NCI-H146 treated with DMSO at 0.1 percent for 48 hours (cell line): ENCODE measurements around the gene TIMD4.

Experiments used
- DNase-seq: peaks from one replicate; lab custom pipeline; 2025; ENCODE audit not compliant: unreplicated experiment; lab: John Stamatoyannopoulos, UW

Gene TIMD4

GRCh38 chr5:156922207-156922792, 40.7 kb downstream of the TIMD4 start:
- DNase-seq: no peak

- no peak for DNase-seq
Observed at GRCh38 chr5:156920861-156921431, 42.1 kb downstream of the TIMD4 start.

DNA sequence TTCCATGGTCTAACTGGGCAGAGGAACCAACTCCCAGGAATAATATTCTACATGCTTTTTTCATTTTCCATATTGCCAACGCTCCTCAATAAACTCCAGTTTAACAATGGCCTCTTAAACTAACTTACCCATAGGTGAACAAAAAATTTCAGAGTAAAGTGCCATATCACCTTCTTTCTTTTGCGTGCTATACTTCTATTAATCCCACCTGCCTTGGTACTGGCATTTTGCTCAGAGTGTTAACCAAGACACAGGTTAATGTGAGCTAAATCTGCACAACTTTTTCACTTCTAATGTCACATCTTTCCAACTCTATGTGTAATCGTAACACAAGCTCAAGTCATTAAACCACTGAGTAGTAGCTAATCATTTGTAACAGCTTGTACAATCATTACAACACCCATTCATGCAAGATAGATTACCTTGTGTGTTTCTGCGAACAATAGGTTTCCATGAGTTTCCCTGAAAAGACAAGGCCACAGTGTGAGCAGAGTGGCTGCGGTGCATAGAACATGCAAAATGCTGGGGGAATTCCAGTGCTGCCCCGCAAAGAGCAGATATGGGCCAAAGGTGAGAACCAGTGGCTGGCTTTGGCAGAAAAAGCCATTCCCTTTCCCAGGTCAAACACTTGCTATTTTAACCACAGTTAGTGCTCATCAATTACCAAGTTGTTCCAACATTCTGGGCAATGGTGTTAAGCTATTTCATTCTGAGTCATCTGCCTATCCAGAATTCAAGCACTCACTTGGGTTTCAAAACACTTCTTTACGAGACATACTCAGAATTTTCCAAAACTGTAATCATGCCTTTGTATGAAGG, 42.8 kb downstream of the TIMD4 start:
- DNase-seq: no peak

DNA sequence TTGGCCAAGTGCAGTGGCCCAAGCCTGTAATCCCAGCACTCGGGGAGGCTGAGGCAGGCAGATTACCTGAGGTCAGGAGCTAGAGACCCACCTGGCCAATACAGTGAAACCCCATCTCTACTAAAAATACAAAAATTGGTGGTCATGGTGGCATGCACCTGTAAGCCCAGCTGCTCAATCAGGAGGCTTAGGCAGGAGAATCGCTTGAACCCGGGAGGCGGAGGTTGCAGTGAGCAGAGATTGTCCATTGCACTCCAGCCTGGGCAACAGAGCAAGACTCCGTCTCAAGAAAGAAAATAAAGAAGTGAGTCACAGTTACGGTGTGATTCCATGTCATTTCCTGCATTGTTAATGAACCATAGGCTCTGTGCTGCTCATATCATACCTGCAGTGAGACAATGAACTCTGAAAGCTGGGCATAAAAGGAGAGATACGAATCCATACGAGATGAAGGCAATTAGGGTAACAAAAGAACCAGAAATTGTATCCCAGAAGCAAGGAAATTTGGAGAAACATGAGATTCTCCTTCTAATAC, 44.6 kb downstream of the TIMD4 start:
- DNase-seq: no peak

- DNase-seq: no peak
Observed at GRCh38 chr5:156914371-156914737, 48.7 kb downstream of the TIMD4 start.

- peak; percentile 17 for DNase-seq
Observed at GRCh38 chr5:156913719-156914370, 49.2 kb downstream of the TIMD4 start.

GRCh38 chr5:156913355-156913718, 49.7 kb downstream of the TIMD4 start:
- DNase-seq: no peak

- no peak for DNase-seq
Observed at GRCh38 chr5:156912869-156913268, 50.2 kb downstream of the TIMD4 start.

- DNase-seq: no peak
Observed at GRCh38 chr5:156909180-156909579, 53.8 kb downstream of the TIMD4 start.

- no peak for DNase-seq
Observed at GRCh38 chr5:156907667-156908066, 55.4 kb downstream of the TIMD4 start.

DNA sequence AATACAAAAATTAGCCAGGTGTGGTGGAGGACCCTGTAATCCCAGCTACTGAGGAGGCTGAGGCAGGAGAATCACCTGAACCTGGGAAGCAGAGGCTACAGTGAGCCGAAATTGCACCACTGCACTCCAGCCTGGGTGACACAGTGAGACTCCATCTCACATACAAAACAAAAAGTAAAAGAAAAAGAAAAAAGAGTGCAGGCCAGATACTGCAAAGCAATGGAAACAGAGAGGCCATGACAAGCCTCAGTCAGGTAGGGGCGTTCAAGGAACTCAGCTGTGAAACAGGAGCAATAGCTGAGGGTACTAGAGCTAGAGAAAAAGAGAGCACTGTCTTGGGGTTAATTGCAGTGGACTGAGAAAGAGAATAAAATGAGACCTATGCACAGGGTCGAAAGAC, 56.2 kb downstream of the TIMD4 start:
- DNase-seq: no peak

GRCh38 chr5:156896546-156896945, 66.5 kb downstream of the TIMD4 start:
- DNase-seq: no peak

DNA sequence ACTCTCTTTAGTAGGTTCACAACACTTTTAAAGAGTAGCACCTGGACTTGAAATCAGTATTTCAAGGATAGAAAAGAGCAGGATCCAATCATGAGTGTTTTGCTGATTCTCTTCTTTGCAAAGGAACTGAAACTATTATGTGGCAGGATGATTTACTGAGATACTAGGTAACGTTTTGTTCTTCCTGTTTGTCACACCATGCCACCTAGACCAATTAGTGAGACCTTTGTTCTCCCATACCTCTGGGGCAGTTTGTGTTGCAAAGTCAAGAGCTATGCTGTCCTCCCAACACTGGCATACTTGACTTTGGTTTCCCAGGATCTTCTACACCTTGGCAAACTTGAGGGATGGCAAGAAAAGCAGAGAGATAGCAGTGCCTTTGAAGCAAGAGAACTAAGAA, 69.5 kb downstream of the TIMD4 start:
- no peak for DNase-seq

DNA sequence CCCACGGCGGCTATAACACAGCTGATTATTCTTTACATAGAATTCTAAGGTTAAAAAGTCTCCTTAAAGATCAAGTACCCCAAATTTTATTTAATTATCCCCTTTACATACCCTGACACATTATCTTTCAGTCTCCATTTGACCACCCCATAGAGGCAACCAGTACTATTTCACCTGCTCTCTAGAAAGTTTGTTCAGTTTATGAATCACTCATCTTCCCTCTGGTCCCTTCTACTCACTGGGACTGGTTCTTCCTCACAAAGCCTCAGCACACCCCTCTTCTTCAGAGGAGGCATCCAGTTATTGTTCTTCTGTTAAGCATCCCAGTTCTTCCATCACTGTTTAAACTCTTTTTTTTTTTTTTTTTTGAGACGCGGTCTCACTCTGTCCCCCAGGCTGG, 70.2 kb downstream of the TIMD4 start:
- DNase-seq: no peak

GRCh38 chr5:156892223-156892622, 70.8 kb downstream of the TIMD4 start:
- no peak for DNase-seq

DNA sequence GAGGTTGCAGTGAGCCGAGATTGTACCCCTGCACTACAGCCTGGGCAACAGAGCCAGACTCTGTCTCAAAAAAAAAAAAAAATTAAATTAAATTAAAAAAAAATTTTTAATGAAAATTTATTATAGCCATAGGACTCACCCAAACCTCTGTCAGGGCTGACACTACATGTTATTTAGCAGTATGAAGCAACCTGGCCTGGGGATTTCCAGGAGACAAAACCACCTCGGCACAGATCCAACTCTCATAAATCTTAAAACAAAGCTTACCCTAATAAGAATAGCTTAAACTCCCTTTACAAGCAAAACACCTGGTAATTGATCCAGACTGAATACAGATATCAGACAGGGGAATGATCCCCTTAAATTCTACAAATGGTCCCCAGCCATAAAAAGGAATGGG, 74.5 kb downstream of the TIMD4 start:
- DNase-seq: no peak

DNA sequence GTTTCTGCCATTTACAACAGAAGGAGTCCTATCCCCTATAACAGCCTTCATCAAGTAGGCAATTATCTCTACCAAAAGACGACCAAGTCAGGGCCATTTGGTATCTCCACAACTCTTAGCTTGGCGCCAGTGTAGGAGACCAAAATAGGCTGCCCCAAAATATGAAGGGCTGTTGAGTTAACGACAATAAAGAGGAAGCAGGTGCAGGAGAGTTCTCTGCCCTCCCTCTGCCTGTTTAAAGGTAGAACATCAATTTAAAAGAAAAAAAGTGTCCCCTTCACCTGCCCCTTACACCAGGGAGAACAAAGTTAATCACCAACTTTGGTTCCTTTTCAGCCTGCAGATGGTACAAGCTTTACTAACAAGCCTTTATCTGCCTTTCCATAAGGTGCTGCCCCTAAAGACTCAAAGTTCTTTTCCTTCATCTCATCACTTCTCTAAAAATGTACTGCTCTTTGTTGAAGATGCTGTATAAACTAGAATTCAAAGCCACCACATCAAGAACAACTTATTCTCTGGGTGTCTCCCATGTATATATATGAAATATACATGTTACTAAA, 79.6 kb downstream of the TIMD4 start:
- DNase-seq: no peak

GRCh38 chr5:156879665-156880285, 83.3 kb downstream of the TIMD4 start:
- DNase-seq: no peak

DNA sequence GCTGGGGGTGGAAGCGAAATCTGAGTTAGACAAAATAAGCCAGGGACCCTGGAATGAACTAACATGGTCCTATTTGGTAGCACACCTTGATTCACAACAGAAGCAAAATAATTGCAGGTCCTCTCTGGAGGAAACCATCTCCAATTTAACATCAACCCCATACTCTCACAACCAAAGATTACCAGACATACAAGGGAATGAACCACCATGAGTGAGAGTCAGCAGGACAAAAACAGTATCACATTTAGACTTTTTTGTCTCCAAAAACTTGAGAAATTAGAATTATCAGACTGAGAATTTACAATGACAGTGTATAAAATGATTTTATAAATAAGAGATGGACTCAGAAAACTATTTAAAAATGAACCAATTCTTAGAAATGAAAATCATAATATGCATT, 91.8 kb downstream of the TIMD4 start:
- no peak for DNase-seq

GRCh38 chr5:156870498-156870839, 92.6 kb downstream of the TIMD4 start:
- no peak for DNase-seq
